GM21717 (cell line): ENCODE data around the gene PHACTR2.

ENCODE experiments used
- ATAC-seq: cut with Tn5 transposase; IDR thresholded peaks from one replicate; pipeline ENCODE4 v1.9.1; 2021; ENCODE audit warnings: mild to moderate bottlenecking, moderate library complexity; ENCODE audit not compliant: unreplicated experiment

Gene PHACTR2

GRCh38 chr6:143674483-143675381 is 3.0 kb upstream of the PHACTR2 start:
- no peak for ATAC-seq

DNA sequence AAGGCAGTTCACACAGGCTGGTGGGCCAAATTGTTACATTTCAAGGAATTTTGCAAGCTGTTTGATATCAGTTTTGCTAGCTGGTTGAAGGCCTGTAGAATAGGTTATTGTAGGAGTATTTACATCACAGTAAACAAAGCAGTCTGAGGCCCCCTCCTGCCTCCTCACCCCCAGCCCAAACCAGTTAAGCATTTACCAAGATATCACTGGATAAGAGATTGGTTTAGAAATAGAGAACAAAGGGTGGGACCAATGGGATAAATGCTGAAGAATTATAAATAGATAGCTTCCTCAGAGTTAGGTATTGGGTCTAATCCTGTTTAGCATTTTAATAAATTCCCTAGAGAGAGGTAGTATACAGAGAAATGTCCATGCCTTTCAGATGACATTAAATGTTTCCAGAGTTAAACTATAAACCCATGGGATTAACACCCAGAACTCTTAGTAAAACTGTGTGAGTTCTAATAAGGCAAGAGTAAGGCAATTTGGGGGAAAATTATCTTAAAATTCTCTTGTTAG is 2.3 kb upstream of the PHACTR2 start:
- ATAC-seq: no peak

DNA sequence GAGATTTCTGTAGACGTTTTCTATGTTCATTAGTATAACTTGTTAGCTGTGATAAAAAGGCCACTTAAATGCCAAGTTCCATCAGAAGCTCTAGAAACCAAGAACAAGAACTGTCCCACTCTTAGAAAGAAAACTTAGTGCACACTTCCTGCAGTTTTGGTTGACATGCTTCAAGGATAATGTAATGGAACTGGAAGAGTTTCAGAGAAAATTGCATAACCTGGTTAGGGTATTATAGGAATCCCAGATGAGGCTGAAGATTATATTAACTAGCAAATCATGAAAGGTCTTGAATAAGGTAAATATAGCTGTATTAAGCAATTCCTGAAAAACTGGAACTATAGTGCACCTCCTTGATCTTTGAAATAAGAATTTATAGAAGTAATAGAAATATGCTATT is 1.8 kb upstream of the PHACTR2 start:
- no peak for ATAC-seq

GRCh38 chr6:143676437-143677045 is 1.2 kb upstream of the PHACTR2 start:
- no peak for ATAC-seq

DNA sequence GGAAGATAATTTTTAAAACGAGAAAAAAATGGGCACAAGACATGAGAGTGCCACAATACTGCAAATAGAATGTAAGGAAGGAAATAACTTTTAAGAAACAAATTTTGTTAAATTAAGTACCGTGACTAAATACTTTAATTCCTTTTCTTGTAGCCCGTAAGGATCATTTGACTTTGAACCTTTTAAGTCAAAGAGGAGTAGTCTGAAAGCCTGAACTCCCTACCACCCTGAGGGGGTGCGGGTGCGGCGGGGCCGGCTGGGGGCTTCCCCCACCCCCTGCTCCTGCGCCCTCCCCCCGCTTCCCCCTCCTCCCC is 231 bp upstream of the PHACTR2 start:
- ATAC-seq: no peak

GRCh38 chr6:143679041-143679440 is 1.3 kb downstream of the PHACTR2 start:
- ATAC-seq: no peak

DNA sequence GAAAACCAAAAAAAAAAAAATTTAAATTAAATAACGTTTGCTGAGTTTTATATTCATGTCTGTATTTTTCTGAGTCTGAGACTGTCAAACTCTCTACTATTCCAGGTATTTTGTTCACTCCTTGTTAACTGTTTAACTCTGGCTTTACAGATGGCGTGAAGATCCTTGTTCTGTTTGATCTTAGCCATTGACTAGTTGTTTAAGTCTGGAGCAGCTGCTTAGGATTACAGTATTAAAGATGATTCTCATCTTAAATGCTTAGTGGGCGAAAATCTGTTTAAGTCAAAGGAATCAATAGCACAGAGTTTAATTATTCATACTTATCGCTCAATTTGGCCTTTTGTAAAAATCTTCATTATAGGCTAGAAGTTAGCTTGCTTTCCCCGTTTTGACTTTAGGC is 2.4 kb downstream of the PHACTR2 start:
- no peak for ATAC-seq

DNA sequence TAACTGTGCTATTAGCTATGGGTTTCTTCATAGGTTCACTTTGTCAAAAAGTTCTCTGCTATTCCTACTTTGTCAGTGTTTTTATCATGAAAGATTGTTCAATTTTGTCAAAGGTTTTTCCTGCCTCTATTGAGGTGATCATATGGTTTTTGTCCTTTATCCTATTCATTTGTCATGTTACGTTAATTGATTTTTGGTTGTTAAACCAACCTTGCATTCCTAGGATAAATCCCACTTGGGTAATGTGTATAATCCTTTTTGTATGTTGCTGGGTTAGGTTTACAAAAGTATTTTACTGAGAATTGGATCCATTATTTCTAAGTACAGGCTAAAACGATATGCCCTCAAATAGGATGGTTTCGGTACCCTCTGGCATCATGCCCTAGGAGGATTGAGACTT is 5.0 kb downstream of the PHACTR2 start:
- ATAC-seq: no peak

DNA sequence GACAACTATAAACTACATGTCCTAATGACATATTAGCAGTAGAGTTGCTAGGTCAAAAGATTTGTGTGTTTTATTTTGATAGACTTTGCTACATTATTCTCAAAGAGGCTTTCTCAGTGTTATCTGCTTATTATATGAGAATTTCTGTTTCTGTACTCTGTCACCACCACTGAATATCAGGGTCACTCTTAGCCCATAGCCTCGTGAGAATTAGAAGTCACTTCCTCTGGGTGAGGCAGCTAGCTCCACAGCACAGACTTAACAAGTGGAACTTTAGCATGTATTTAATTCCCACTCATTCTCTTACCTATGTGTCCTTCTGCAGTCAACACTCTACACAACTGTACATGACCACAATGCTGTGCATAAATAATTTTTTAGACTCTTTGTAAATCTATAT is 6.7 kb downstream of the PHACTR2 start:
- ATAC-seq: no peak

DNA sequence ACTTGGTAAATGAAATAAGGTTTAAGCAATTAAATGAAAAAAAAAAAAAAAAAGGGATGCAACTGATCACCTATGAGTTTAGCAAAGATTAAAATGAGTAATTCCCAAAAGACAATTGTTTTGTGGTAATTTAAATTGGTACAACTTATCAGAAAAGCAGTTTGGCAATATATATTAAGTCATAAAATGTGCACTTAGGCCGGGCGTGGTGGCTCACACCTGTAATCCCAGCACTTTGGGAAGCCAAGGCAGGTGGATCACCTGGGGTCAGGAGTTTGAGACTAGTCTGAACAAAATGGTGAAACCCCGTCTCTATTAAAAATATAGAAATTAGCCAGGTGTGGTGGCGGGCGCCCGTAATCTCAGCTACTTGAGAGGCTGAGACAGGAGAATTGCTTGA is 7.9 kb downstream of the PHACTR2 start:
- ATAC-seq: no peak

DNA sequence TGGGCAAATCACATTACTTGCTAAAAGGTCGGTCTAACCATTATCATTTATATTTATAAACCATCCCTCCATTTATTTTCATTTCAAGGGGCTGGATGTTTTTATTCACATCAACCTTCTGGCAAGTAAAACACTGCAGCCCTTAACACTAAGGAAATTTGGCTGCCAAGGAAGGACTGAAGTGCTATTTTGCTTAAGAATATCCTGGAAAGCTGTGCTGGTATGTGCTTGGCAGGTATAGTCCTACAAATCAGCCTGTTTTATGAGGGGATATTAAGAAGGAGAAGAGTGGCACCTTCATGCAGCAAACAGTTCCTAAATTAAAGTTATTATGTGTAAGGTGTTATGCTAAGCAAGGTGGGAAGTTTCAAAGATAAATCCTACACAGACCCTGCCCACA is 9.8 kb downstream of the PHACTR2 start:
- no peak for ATAC-seq

- no peak for ATAC-seq
These were observed 10.9 kb downstream of the PHACTR2 start for GRCh38 chr6:143688681-143689080.

GRCh38 chr6:143689852-143690251 is 12.1 kb downstream of the PHACTR2 start:
- ATAC-seq: no peak

DNA sequence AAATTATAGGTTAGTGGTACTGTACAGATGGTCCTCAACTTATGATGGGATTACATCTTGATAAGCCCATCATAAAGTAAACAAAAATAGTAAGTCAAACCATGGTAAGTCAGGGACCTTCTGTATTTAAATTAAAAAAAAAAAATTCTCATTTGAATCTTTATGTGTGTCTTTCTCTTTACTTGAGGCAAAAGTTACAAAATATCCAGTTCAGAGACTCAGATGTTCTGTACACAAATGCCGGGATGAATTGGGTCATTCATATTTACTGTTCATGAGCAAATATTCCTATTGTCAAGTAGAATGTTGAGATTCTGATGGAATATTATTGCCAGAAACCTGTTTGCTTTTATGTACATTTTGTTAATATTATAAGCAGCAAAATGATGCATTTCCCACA is 13.4 kb downstream of the PHACTR2 start:
- ATAC-seq: no peak

GRCh38 chr6:143691900-143692636 is 14.3 kb downstream of the PHACTR2 start:
- no peak for ATAC-seq

DNA sequence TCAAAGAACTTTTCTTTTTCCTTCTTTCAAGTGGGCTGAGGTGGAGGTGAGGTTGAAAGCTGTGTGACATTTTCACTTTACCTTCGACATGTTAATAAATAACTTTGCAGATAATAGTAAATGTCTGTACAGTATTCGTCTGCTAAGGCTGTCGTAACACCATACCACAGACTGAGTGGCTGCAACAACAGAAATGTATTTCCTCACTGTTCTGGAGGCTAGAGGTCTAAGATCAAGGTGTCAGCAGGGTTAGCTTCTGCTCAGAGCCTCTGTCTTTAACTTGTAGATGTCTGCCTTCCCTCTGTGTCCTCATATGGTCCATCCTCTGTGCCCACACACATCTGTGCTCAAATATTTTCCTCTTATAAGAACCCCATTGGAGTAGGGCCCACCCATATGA is 14.9 kb downstream of the PHACTR2 start:
- ATAC-seq: no peak

DNA sequence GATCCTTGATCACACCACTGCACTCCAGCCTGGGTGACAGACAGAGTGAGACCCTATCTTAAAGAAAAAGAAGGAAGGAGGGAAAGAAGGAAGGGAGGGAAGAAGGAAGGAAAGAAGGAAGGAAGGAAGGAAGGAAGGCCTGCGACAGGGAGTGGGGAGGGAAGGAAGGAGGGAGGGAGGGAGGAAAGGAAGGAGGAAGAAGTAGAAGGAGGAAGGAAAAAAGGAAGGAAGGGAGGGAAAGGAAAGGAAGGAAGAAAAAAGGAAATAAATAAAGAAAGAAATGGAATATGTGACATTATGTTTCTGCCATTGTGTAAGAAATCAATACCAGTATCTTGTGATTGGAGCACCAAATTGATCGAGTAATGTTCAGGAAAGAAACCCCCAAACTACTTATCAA is 16.2 kb downstream of the PHACTR2 start:
- ATAC-seq: no peak

DNA sequence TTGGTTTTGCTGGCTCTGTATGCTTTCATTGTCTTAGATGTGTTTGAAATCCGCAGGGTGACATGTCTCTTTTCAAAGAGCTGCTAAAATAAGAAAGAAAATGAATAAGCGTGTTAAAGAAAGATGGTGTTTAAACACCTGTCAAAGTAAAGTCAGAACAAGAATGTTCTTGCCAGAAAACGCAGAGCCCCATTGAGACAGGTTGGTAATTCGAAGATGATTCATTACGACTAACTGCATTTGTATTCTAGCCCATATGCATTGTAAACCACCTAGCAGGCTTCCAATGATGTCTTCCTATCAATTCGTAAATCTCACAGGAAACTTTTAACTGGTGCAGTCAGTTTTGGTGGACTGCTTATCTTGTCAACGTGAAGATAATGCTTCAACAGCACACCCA is 16.8 kb downstream of the PHACTR2 start:
- ATAC-seq: no peak

GRCh38 chr6:143695130-143695968 is 17.6 kb downstream of the PHACTR2 start:
- no peak for ATAC-seq

GRCh38 chr6:143695969-143696663 is 18.4 kb downstream of the PHACTR2 start:
- ATAC-seq: no peak
